Gastrocnemius medialis (tissue), 4 donors: Measurements from ENCODE around the gene EIF3B.

Experiments used
- POLR2A ChIP-seq, 2 donors: fragments of 450-650 bp; IDR thresholded peaks; one replicate each; pipeline ENCODE4 v1.6.1; 2017; ENCODE audit warnings: antibody characterized with exemption in 2 of 2, mild to moderate bottlenecking in 2 of 2, moderate library complexity in 2 of 2
- TF ChIP-seq, protein P1 (sequence below), 5 experiments: fragments of 450-650 bp in 3 of 5; fragments of 200-600 bp in 2 of 5; sonication (generic) in 2 of 5; IDR thresholded peaks in 4 of 5; conservative IDR thresholded peaks in 1 of 5; 1 replicate in 4 of 5; 2 replicates in 1 of 5; pipeline ENCODE4 v1.5.1; 2016 to 2019; ENCODE audit warnings: antibody characterized with exemption in 5 of 5, mild to moderate bottlenecking in 3 of 5, moderate library complexity in 3 of 5

DNA sequence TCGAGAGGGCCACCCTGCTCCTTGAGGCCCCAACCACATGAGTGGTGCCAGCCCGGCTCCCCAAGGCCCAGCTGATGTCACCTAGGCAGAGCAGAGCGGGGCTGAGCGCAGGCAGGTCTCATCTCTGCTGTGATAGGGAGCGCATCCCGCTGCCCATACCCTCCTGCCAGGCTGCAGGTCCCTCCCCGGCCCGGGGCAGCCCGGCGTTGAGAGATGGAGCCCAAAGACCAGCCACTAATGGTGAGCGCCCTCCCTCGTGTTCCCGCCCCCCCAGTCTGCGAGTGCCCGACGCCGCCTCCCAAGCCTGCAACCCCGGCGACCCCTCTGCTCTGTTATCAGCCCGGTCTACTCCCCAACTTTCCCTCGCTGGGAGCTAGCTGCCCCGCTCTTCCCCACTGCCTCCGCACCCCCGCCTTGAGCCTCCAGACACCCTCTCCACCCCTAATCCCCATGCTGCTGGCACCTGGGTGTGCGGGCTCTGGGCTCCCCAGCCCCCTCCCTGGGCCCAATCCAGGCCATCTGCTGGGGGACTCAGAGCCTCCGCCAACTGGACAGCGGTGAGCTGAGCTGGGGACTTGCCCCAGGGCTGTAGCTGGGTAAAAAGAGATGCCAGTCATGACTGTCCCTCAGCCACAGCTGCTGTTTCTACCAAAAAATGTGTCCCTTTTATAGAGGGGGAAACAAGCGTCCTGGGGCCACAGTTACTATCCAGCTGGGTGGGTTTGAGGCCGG, 29.1 kb downstream of the EIF3B start:
- no peak for TF ChIP-seq POLR2A (IDR thresholded peaks at IDR 0.05)
- TF ChIP-seq, protein P1, sequence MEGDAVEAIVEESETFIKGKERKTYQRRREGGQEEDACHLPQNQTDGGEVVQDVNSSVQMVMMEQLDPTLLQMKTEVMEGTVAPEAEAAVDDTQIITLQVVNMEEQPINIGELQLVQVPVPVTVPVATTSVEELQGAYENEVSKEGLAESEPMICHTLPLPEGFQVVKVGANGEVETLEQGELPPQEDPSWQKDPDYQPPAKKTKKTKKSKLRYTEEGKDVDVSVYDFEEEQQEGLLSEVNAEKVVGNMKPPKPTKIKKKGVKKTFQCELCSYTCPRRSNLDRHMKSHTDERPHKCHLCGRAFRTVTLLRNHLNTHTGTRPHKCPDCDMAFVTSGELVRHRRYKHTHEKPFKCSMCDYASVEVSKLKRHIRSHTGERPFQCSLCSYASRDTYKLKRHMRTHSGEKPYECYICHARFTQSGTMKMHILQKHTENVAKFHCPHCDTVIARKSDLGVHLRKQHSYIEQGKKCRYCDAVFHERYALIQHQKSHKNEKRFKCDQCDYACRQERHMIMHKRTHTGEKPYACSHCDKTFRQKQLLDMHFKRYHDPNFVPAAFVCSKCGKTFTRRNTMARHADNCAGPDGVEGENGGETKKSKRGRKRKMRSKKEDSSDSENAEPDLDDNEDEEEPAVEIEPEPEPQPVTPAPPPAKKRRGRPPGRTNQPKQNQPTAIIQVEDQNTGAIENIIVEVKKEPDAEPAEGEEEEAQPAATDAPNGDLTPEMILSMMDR (IDR thresholded peaks at IDR 0.05 in 4 of 5, conservative IDR thresholded peaks at IDR 0.05 in 1 of 5): no peak
